ENCODE data around the gene RAPGEF5. TPM values are rescaled to one million over a fixed set of nuclear protein-coding genes. Genes with fewer than 3 reads are reported as not detected.

Gene RAPGEF5
- total RNA-seq, 1 experiment from 2014 or later, result 13.3 TPM

GRCh38 chr7:22216832-22217475, 140.0 kb downstream of the RAPGEF5 start:
- Histone ChIP-seq H2BK120ac (ENCODE audit: low read depth, low read length, poor library complexity, severe bottlenecking) (no peak overlapping the region), H4K91ac (ENCODE audit: insufficient read length, low read depth, low read length) (no peak overlapping the region), H2AFZ (ENCODE audit: low read length) (no peak overlapping the region), H3K56ac (ENCODE audit: insufficient read length, low read depth, low read length) (no peak overlapping the region), H3K4ac (ENCODE audit: low read depth, low read length) (no peak overlapping the region), H3K14ac (ENCODE audit: insufficient read depth, low read length) (no peak overlapping the region), H3K18ac (ENCODE audit: insufficient read length, low read depth, low read length) (no peak overlapping the region), H3K27me3 (ENCODE audit: insufficient read depth, low read length) (no peaks in the 10 kb centered on the region; the same call in 1 of the 2 replicates), H2BK20ac (ENCODE audit: low read depth, low read length, poor library complexity, severe bottlenecking) (no peak overlapping the region), H2AK5ac (ENCODE audit: insufficient read length, low read length) (no peak overlapping the region), H3K4me2 (ENCODE audit: insufficient read depth, insufficient read length, low read length) (no peak overlapping the region), H2BK5ac (ENCODE audit: insufficient read length, low read length) (no peak overlapping the region), H3K23ac (ENCODE audit: insufficient read length, low read depth, low read length) (no peak overlapping the region), H3K9ac (ENCODE audit: extremely low read depth, insufficient read length, low read length) (no peak overlapping the region), H3K4me1 (ENCODE audit: insufficient read depth, low read length) (no peaks in the 10 kb centered on the region), H3K79me1 (ENCODE audit: insufficient read depth, low read depth, low read length, poor library complexity, severe bottlenecking) (no peaks in the 10 kb centered on the region), H4K5ac (ENCODE audit: insufficient read length, low read depth, low read length) (no peak overlapping the region), H4K20me1 (ENCODE audit: control insufficient read depth, insufficient read depth, insufficient read length) (no peaks in the 10 kb centered on the region), H3T11ph (ENCODE audit: low read length) (no peak overlapping the region), H4K8ac (replicated peaks; ENCODE audit: insufficient read length, low read depth, low read length) (no peak overlapping the region), H3K9me3 (ENCODE audit: control insufficient read depth, low read depth, low read length) (no peaks in the 10 kb centered on the region), H3K79me2 (ENCODE audit: insufficient read depth, low read length) (no peaks in the 10 kb centered on the region), H2BK12ac (ENCODE audit: insufficient read length, low read depth, low read length) (no peak overlapping the region), H2BK15ac (ENCODE audit: low read depth, low read length) (no peak overlapping the region), H3K27ac (ENCODE audit: insufficient read length, low read depth, low read length) (no peak overlapping the region), H3K23me2 (ENCODE audit: insufficient read length, low read depth, low read length, poor library complexity, severe bottlenecking) (no peaks in the 10 kb centered on the region)
- no CpG with 5 or more reads among the region's 4 CpGs for WGBS (ENCODE audit: extremely low coverage, insufficient read length, low lambda C conversion rate)
- TF ChIP-seq CTCF (conservative IDR thresholded peaks at IDR 0.05), result no peak
- peaks cover 5 to 8% (median 5%) of the 10 kb centered on the region in 3 experiments for H3K36me3 Mint-ChIP-seq (ENCODE audit: insufficient read depth in 1 of 3, low read depth in 3 of 3)
- H3K9me3 Mint-ChIP-seq, result peaks cover 4% of the 10 kb centered on the region in 2 experiments; a peak in 3 of 5 replicates
- no peak overlapping the region for H3K27ac Mint-ChIP-seq
- DNase-seq, result no peak
- peaks cover 15 to 16% of the 10 kb centered on the region in 2 experiments for H3K4me1 Mint-ChIP-seq
- no peaks in the 10 kb centered on the region for H3K27me3 Mint-ChIP-seq (ENCODE audit: low read depth)
- H3K4me3 Mint-ChIP-seq, result no peak overlapping the region

All from H9 (cell line).